LNCaP clone FGC (cell line): ENCODE results near the gene CEACAM7.
"Not testable (repeated sequence)": the region's sequence is repeated elsewhere in the genome, so short reads cannot be mapped to it uniquely, and the experiment has no call there.

ENCODE experiments used
- DNase-seq: peaks from one replicate; pipeline ENCODE4 v3.0.0-alpha.2; 2011; ENCODE audit warnings: low read depth
- H3K4me3 ChIP-seq: 2 replicates; pipeline ENCODE4 v1.5.1; 2011; ENCODE audit warnings: mild to moderate bottlenecking, low read depth, low read length, control low read depth
- CTCF ChIP-seq: IDR thresholded peaks from 2 replicates; pipeline ENCODE4 v1.5.1; 2012; ENCODE audit warnings: mild to moderate bottlenecking; ENCODE audit not compliant: control insufficient read depth, insufficient read depth; ENCODE audit errors: extremely low read depth

The CEACAM7 gene

GRCh38 chr19:41714598-41714997 lies 26.5 kb upstream of the CEACAM7 start:
- DNase-seq = no peak
- no peak overlapping the region for H3K4me3 ChIP-seq
- TF ChIP-seq CTCF = no peak

GRCh38 chr19:41711376-41712261 lies 23.5 kb upstream of the CEACAM7 start:
- H3K4me3 ChIP-seq = no peak overlapping the region
- peak; percentile 50 for DNase-seq

GRCh38 chr19:41709951-41710645 lies 22.0 kb upstream of the CEACAM7 start:
- no peak for TF ChIP-seq CTCF
- no peak overlapping the region for H3K4me3 ChIP-seq
- DNase-seq = no peak

More at GRCh38 chr19:41711376-41712261, 23.5 kb upstream of the CEACAM7 start:
- no peak for TF ChIP-seq CTCF

- DNase-seq, H3K4me3 ChIP-seq: not testable (repeated sequence)
Observed at GRCh38 chr19:41709516-41709915, 21.4 kb upstream of the CEACAM7 start.

- DNase-seq = no peak
- H3K4me3 ChIP-seq = no peak within 1 kb of the TSS
- no peak for TF ChIP-seq CTCF
Observed at GRCh38 chr19:41708481-41708880, 20.4 kb upstream of the CEACAM7 start, which contains the start of gene CEACAM5. TSS of gene CEACAM5 (plus strand) at chr19:41708626. CDS start at chr19:41708732, 106 bp downstream.

GRCh38 chr19:41707871-41708371 lies 19.9 kb upstream of the CEACAM7 start:
- no peak overlapping the region for H3K4me3 ChIP-seq
- no peak for TF ChIP-seq CTCF
- DNase-seq = no peak

GRCh38 chr19:41707502-41707812 lies 19.4 kb upstream of the CEACAM7 start:
- no peak for DNase-seq
- no peak overlapping the region for H3K4me3 ChIP-seq
- no peak for TF ChIP-seq CTCF
